ENCODE data around the gene NUP210L.

DNA sequence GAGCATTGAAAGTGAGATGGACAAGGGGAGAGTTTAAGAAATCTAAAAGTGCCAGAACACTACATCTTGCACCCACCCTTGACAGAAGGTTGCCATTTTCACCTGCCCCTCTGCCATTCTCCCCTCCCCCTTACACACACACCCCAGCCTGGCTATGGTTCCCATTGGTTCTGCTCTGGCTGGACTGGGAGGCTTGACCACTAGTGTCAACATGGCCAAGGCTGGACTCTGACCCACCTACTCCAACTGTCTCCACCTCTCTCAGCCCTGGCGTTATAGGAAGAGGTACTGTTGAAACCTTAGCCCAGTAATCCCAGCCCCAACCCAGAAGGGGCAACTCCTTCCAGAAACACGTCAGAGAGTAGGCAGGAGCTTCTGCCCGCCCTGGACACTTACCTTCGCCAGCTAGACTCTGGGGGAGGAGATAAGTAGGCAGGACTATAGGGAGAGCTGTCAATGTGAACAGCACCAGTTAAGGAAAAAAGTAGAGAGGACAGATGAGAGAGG is 201.0 kb downstream of the NUP210L start:
- no peak for TF ChIP-seq EZH2 (IDR thresholded peaks at IDR 0.05)
- TF ChIP-seq CTCF (IDR thresholded peaks at IDR 0.05): no peak
